ENCODE measurements around the gene SIRPB1.

- TF ChIP-seq ZSCAN29 (IDR thresholded peaks at IDR 0.05) (no peak), ZBTB11 (CRISPR knock-in tag; IDR thresholded peaks at IDR 0.05) (no peak), USF2 (IDR thresholded peaks at IDR 0.05; ENCODE audit: borderline replicate concordance, low read depth, low read length) (no peak)
These were observed 47.8 kb upstream of the SIRPB1 start for GRCh38 chr20:1667502-1668085.
